Liver (tissue), 9 donors: Measurements from ENCODE around the gene DNM3. TPM values are rescaled to one million over a fixed set of nuclear protein-coding genes. Genes with fewer than 3 reads are reported as not detected.

ENCODE experiments used
- DNase-seq: peaks from one replicate; pipeline ENCODE4 v3.0.0-alpha.2; 2017; ENCODE audit warnings: low spot score
- H3K27ac ChIP-seq, 2 donors: one replicate each; pipeline ENCODE4 v1.7.0; 2013; ENCODE audit warnings: inconsistent platforms in 2 of 2, low read length in 2 of 2, control low read depth in 1 of 2, low read depth in 1 of 2, mild to moderate bottlenecking in 1 of 2
- H3K27me3 ChIP-seq, 4 donors: one replicate each; pipeline versions ENCODE4 v1.6.1 to v1.7.0; 2013; ENCODE audit warnings: low read length in 3 of 4, inconsistent platforms in 1 of 4, mild to moderate bottlenecking in 1 of 4, moderate library complexity in 1 of 4; ENCODE audit not compliant: control insufficient read depth in 4 of 4, insufficient read depth in 4 of 4
- H3K36me3 ChIP-seq, 4 donors: one replicate each; pipeline versions ENCODE4 v1.6.1 to v1.7.0; 2013; ENCODE audit warnings: low read length in 3 of 4, mild to moderate bottlenecking in 3 of 4, low read depth in 1 of 4, moderate library complexity in 1 of 4; ENCODE audit not compliant: control insufficient read depth in 4 of 4, insufficient read depth in 3 of 4
- H3K4me1 ChIP-seq, 4 donors: one replicate each; pipeline versions ENCODE4 v1.6.1 to v1.7.0; 2013; ENCODE audit warnings: low read length in 3 of 4, mild to moderate bottlenecking in 3 of 4, moderate library complexity in 1 of 4; ENCODE audit not compliant: control insufficient read depth in 4 of 4, insufficient read depth in 4 of 4
- H3K4me3 ChIP-seq, 3 donors: one replicate each; pipeline versions ENCODE4 v1.6.1 to v1.7.0; 2013; ENCODE audit warnings: low read length in 3 of 3, control low read depth in 1 of 3, low read depth in 1 of 3, mild to moderate bottlenecking in 1 of 3
- H3K9ac ChIP-seq, 2 donors: one replicate each; pipeline ENCODE4 v1.7.0; 2013; ENCODE audit warnings: low read length in 2 of 2, mild to moderate bottlenecking in 2 of 2, moderate library complexity in 2 of 2, control low read depth in 1 of 2, low read depth in 1 of 2
- H3K9me3 ChIP-seq, 4 donors: one replicate each; pipeline versions ENCODE4 v1.6.1 to v1.7.0; 2013; ENCODE audit warnings: low read length in 3 of 4; ENCODE audit not compliant: control insufficient read depth in 4 of 4
- ATF3 ChIP-seq: IDR thresholded peaks from 2 replicates; pipeline ENCODE4 v1.6.1; 2016; ENCODE audit warnings: antibody characterized with exemption
- CTCF ChIP-seq: fragments of 150-350 bp; IDR thresholded peaks from 2 replicates; pipeline ENCODE4 v1.5.1; 2017; ENCODE audit warnings: improper control_type of control experiment, low read depth, low read length; ENCODE audit not compliant: missing input control
- EGR1 ChIP-seq, 2 donors: IDR thresholded peaks; 2 replicates each; pipeline ENCODE4 v1.6.1; 2016 to 2018; ENCODE audit warnings: antibody characterized with exemption in 2 of 2, low read depth in 2 of 2
- FOXA1 ChIP-seq: IDR thresholded peaks from 2 replicates; pipeline ENCODE4 v1.6.1; 2016; ENCODE audit warnings: antibody characterized with exemption
- HNF4A ChIP-seq, 2 donors: conservative IDR thresholded peaks; 2 replicates each; pipeline ENCODE4 v1.6.1; 2016; ENCODE audit warnings: antibody characterized with exemption in 2 of 2, mild to moderate bottlenecking in 2 of 2
- HNF4G ChIP-seq: IDR thresholded peaks from 2 replicates; pipeline ENCODE4 v1.6.1; 2016; ENCODE audit warnings: antibody characterized with exemption
- JUND ChIP-seq, 2 donors: IDR thresholded peaks; 2 replicates each; pipeline ENCODE4 v1.6.1; 2016; ENCODE audit warnings: antibody characterized with exemption in 2 of 2
- MAX ChIP-seq: IDR thresholded peaks from 2 replicates; pipeline ENCODE4 v1.6.1; 2016; ENCODE audit warnings: antibody characterized with exemption
- NR2F2 ChIP-seq: IDR thresholded peaks from 2 replicates; pipeline ENCODE4 v1.6.1; 2016; ENCODE audit warnings: antibody characterized with exemption
- RAD21 ChIP-seq, 2 donors: IDR thresholded peaks; 2 replicates each; pipeline ENCODE4 v1.6.1; 2016; ENCODE audit warnings: antibody characterized with exemption in 2 of 2, mild to moderate bottlenecking in 2 of 2
- REST ChIP-seq: IDR thresholded peaks from 2 replicates; pipeline ENCODE4 v1.6.1; 2016; ENCODE audit warnings: antibody characterized with exemption, mild to moderate bottlenecking
- RXRA ChIP-seq, 2 donors: IDR thresholded peaks; 2 replicates each; pipeline ENCODE4 v1.6.1; 2017 to 2018; ENCODE audit warnings: antibody characterized with exemption in 2 of 2, mild to moderate bottlenecking in 1 of 2
- SP1 ChIP-seq: IDR thresholded peaks from 2 replicates; pipeline ENCODE4 v1.6.1; 2018; ENCODE audit warnings: antibody characterized with exemption, mild to moderate bottlenecking
- TAF1 ChIP-seq: conservative IDR thresholded peaks from 2 replicates; pipeline ENCODE4 v1.6.1; 2016; ENCODE audit warnings: antibody characterized with exemption, mild to moderate bottlenecking
- YY1 ChIP-seq: IDR thresholded peaks from 2 replicates; pipeline ENCODE4 v1.6.1; 2016; ENCODE audit warnings: antibody characterized with exemption, mild to moderate bottlenecking
- ZBTB33 ChIP-seq: IDR thresholded peaks from 2 replicates; pipeline ENCODE4 v1.6.1; 2016; ENCODE audit warnings: antibody characterized with exemption
- WGBS: extraction: QIAGEN DNeasy Blood & Tissue Kit; methylation state at CpG from one replicate; pipeline ENCODE4 v1.1.7; 2013; 5-methylcytosine and 5-hydroxymethylcytosine counted together
- polyA plus RNA-seq, 2 donors: library from polyadenylated mRNA; stranded (reverse) in 1 of 2; unstranded in 1 of 2; fragments of 200-250 nt in 1 of 2; fragments of >200 nt in 1 of 2; fragmentation: Nextera tagmentation in 1 of 2; extraction: Ambion mirVana in 1 of 2; gene quantifications; one replicate each; pipeline versions ENCODE4 v1.2.1 to v1.2.3, GENCODE V29; 2013 to 2015
- total RNA-seq, 2 donors: library from RNA; depleted of rRNA; stranded (reverse); fragments of >200 nt; gene quantifications; one replicate each; pipeline ENCODE4 v1.2.3, GENCODE V29; 2014
- donor health status: healthy.
- donor health status: healthy.
- donor health status: healthy.
- donor health status: healthy.
- donor health status: healthy.

The DNM3 gene
- total and polyA plus RNA-seq, 4 donors: 0.08 to 3.2 (median 1.0) TPM

GRCh38 chr1:172279939-172280636 lies 438.8 kb downstream of the DNM3 start:
- H3K27me3 ChIP-seq: no peaks in the 10 kb centered on the region
- H3K9ac ChIP-seq: no peak overlapping the region
- H3K9me3 ChIP-seq: no peaks in the 10 kb centered on the region
- TF ChIP-seq JUND (IDR thresholded peaks at IDR 0.05): no peak
- TF ChIP-seq RXRA (IDR thresholded peaks at IDR 0.05): no peak
- no peak for TF ChIP-seq ATF3
- no peak for TF ChIP-seq HNF4A (conservative IDR thresholded peaks at IDR 0.05)
- TF ChIP-seq FOXA1: no peak
- TF ChIP-seq YY1: no peak
- no peak for TF ChIP-seq EGR1 (IDR thresholded peaks at IDR 0.05; ENCODE audit: low read depth in 2 of 2)
- no peak for TF ChIP-seq MAX
- TF ChIP-seq RAD21 (IDR thresholded peaks at IDR 0.05): no peak
- no peak for TF ChIP-seq TAF1
- H3K27ac ChIP-seq: no peak overlapping the region
- no peak overlapping the region for H3K4me3 ChIP-seq
- no peaks in the 10 kb centered on the region for H3K36me3 ChIP-seq
- no peaks in the 10 kb centered on the region for H3K4me1 ChIP-seq
- WGBS: 84% methylated on average over 4 of the region's 4 CpGs
- DNase-seq: no peak

- DNase-seq: no peak
- H3K36me3 ChIP-seq: no peaks in the 10 kb centered on the region
- no peaks in the 10 kb centered on the region for H3K27me3 ChIP-seq
- TF ChIP-seq FOXA1 (no peak), REST (no peak), RXRA (IDR thresholded peaks at IDR 0.05) (no peak), YY1 (no peak), NR2F2 (no peak), MAX (no peak), CTCF (no peak), HNF4G (no peak), HNF4A (conservative IDR thresholded peaks at IDR 0.05) (no peak), SP1 (no peak), JUND (IDR thresholded peaks at IDR 0.05) (no peak), TAF1 (no peak), ZBTB33 (no peak)
- H3K4me1 ChIP-seq: no peaks in the 10 kb centered on the region
- no peak overlapping the region for H3K27ac ChIP-seq
- 71% methylated on average over 2 of the region's 2 CpGs for WGBS
- no peak overlapping the region for H3K4me3 ChIP-seq
- H3K9ac ChIP-seq: no peak overlapping the region
- no peaks in the 10 kb centered on the region for H3K9me3 ChIP-seq
Observed at GRCh38 chr1:172283766-172284165, 442.5 kb downstream of the DNM3 start.
